NCI-H446 (cell line): ENCODE results near the gene CTXN3.
"Not testable (repeated sequence)": the region's sequence is repeated elsewhere in the genome, so short reads cannot be mapped to it uniquely, and the experiment has no call there.

Source experiments
- DNase-seq, 2 experiments: peaks; one replicate each; lab custom pipeline; 2025; lab: John Stamatoyannopoulos, UW

The CTXN3 gene

GRCh38 chr5:127650649-127651048 is 1.8 kb downstream of the CTXN3 start:
- DNase-seq = no peak

DNA sequence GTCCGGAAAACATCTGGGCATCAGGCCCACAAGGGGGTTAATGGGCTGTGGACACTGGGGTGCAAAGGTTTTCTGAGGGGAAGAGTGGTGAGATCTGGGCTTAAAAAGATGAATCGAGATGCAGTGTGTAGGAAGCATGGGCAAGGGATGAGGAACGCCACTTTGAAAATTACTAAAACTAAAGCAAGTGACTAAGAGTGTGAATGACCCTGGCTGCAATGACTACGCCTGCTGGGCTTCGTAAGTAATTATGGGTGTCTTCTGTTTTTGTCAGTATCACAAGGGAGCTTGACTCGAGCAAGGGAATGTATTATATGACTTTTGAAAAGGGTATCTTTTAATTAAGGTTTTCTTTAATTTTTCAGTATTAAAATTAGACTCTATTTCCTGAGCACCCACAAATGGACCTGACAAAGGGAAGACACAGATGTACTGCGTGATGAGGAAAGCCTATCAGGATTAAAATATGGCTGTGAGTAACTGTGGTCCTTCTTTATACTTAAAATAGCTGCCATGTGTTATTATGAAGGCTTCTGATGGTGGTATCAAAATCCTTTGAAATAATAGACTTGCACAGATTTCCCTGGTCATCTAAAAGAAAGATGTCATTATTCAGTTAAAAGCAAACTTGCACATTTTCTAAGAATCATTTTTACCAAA is 4.2 kb downstream of the CTXN3 start:
- DNase-seq = no peak

- DNase-seq = no peak
Measured at GRCh38 chr5:127656825-127657224, 7.9 kb downstream of the CTXN3 start.

GRCh38 chr5:127660047-127660733 is 11.3 kb downstream of the CTXN3 start:
- no peak for DNase-seq

GRCh38 chr5:127664093-127664492 is 15.2 kb downstream of the CTXN3 start:
- DNase-seq = no peak

DNA sequence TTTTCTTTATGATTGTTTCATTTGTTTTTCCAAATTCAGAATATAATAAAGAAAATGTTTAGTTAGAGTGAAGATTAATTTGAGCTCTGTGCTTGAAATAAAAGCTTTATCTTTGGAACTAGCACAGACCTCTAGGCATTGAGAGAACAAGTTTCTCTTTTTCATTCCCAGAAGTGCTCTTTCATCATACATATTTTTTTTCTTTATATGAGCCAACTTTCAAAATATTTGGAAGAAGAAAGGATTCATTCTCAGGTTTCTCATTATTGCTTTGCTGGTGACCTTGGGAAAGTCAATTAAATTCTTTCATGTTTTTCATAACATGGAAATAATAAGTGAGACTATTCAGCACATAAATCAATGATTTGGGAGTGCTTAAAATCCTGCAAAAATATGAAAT is 16.8 kb downstream of the CTXN3 start:
- no peak for DNase-seq

- DNase-seq = no peak
Measured at GRCh38 chr5:127666043-127666716, 17.3 kb downstream of the CTXN3 start.

GRCh38 chr5:127667926-127668325 is 19.0 kb downstream of the CTXN3 start:
- no peak for DNase-seq

DNA sequence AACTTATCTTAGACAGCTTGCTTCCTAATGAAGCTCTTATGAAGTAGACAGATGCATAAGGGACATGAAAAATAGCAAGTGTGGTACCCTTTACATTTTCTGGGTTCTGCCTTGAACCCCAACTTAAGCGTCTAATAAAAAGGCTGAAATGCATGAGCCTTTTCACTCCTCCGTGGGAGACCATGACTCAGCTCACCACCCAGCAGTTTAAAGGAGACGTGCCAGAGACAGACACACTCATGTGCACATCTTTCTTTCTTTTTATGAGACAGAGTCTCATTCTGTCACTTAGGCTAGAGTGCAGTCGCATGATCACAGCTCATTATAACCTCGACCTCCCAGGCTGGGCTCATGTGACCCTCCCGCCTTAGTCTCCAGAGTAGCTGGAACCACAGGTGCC is 22.3 kb downstream of the CTXN3 start:
- no peak for DNase-seq

GRCh38 chr5:127673117-127673800 is 24.4 kb downstream of the CTXN3 start:
- DNase-seq = no peak

DNA sequence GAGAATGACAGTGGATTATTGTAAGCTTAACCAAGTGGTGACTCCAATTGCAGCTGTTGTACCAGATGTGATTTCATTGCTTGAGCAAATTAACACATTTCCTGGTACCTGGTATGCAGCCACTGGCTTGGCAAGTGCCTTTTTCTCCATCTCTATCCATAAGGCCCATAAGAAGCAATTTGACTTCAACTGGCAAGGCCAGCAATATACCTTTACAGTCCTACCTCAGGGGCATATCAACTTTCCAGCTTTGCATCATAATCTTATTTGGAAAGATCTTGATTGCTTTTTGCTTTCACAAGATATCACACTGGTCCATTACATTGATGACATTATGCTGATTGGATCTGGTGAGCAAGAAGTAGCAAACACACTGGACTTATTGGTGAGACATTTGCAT is 28.1 kb downstream of the CTXN3 start:
- DNase-seq = not testable (repeated sequence)

GRCh38 chr5:127679691-127680330 is 30.9 kb downstream of the CTXN3 start:
- not testable (repeated sequence) for DNase-seq

GRCh38 chr5:127680595-127680994 is 31.7 kb downstream of the CTXN3 start:
- no peak for DNase-seq

DNA sequence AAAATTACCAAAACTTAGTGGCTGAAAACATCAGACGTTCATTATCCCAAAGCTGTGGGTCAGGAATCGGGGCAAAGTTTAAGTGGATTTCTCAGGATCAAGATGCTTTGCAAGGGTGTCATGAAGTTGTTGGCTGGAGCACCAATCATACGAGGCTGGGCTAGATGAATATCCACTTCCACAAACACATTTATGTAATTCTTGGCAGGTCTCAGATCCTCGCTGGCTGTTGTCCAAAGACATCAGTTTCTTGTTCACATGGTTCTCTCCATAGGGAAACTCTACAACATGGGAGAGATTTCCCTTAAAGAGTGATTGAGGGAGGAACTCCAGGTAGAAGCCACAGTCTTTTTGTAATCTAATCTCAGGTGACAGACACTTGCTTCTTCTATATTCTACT is 34.1 kb downstream of the CTXN3 start:
- peak in 1 of 2 experiments; percentile 24 for DNase-seq

DNA sequence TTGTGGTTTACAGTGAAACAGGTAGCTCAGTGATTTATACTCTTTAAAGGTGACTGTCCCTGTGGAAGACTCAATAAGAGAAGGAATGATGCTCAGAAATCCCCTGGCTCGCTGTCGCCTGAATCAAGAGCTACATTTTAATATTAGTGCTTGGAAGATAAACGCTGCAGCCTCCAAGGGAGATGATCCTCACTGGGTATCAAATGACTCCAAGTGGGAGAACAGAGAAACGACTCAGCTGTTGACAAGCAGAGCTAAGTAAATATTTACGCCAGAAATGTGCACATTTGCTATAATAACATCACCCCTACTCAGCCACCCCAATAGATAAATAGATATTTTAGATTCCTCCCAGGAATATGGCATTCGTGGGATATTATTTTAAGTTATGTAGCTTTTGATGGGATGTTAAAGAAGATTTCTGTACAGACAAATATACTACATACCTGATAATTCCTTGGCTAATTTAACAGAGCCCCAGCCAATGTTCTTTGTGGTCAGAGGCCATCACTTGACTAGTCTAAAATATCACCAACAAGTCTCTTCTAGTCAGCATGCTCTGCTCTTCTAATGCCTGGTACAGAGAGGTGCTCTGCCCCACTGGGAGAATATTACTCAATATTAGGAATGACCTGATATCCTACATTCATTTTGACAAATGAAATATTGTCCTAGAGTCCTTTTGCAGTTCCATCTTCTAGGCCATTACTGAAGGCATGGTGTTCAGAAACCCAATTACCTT is 36.0 kb downstream of the CTXN3 start:
- DNase-seq = no peak

DNA sequence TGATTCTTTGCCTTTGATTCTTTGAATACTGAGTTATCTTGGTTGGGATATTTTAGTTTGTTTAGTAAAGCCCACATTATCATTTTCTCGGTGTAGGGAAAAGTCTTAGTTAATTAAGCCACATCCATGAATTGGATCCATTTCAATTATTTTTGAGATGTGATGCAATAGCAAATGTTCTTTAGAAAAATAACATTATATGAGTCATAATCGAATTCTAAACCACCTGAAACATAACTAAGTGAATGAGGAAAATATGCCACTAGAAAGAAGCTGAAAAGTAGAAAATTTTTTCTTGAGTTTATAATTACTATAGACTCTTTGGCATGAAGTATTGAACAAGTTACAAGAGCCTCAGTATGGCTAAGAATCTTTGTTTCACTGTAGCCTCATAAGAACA is 36.8 kb downstream of the CTXN3 start:
- no peak for DNase-seq

DNA sequence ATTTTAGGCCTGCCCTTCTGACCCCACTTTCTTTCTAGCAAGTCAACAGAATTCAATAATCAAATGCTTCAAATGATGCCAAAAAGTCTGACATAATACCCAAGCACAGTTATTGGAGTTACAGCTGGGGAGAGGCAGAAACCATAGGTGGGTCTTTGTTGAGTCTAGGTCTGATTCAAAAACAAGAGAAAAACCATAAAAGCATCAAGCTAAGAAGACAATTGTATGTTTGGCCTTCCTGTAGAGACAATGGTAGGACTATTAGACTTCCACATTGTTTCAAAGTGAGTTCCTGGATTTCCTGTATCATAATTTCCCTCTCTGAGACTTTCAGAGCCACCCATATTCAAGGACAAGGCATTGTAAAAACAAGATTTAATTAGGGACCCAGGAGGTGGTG is 37.5 kb downstream of the CTXN3 start:
- DNase-seq = no peak

DNA sequence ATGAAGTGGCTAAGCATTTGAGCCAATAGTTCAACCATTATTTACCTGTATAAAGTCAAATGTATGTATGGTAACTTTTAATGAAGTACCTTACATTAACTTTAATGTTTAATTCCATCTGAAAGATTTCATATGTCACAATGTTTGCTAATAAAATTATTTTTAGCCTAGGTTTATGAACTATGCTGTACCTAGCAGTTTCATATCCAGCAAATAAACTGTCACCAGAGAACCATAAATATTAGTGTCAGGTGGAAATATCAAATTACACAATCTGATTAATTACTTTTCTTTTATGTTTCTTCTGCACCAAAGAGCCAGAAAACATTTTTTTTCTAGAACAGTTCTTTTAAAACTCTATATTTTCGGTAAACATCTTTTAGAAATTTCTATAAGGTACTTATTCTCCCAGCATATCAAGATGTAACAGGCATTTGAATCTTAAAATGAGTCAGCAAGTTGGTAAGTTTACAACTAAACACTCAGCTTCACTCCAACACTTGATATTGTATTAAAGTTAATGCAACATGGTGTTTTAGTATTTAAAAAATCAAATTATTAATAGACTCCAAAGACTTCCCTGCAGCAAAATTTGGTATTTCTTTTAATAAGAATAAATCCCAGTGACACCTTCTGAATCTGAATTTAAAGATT is 45.8 kb downstream of the CTXN3 start:
- no peak for DNase-seq

GRCh38 chr5:127695346-127695745 is 46.5 kb downstream of the CTXN3 start:
- no peak for DNase-seq

DNA sequence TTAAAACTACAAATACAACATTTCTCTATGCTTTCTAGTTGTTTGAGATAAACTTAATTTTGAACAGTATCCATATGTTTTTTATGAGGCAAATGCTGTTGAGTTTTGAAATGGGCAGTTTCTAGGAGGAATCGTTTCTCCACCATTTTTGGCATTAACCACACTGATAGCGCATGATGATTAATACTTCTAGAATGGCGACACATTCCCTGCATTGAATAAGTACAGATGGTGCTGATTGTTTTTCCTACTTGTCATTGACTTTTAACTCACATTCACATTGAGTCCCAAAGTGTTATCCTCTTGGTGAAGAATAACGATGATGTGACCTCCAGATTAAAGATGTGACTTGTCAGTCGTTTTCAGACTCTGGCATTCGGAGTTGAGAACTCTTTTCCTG is 47.8 kb downstream of the CTXN3 start:
- DNase-seq = peak in 1 of 2 experiments; percentile 1
